GM23338 (cell line): ENCODE data around the gene TLE3. TPM values are rescaled to one million over a fixed set of nuclear protein-coding genes. Genes with fewer than 3 reads are reported as not detected.

Experiments
- ATAC-seq: fragments of 200-7000 bp; cut with Tn5 transposase; 3 replicates; pipeline ENCODE4 v1.9.1; 2020
- DNase-seq: peaks from one replicate; pipeline ENCODE4 v3.0.0-alpha.2; 2015; ENCODE audit warnings: low spot score
- H2AFZ ChIP-seq: fragments of 200-600 bp; sonication (generic); 2 replicates; pipeline ENCODE4 v1.8.0; 2016; ENCODE audit warnings: antibody characterized with exemption, mild to moderate bottlenecking, moderate library complexity
- H3F3A ChIP-seq: fragments of 200-600 bp; sonication (generic); replicated peaks from 2 replicates; pipeline ENCODE4 v1.8.0; 2017; ENCODE audit warnings: antibody characterized with exemption, mixed run types, low read depth
- H3K27ac ChIP-seq: fragments of 200-600 bp; sonication (generic); 2 replicates; pipeline ENCODE4 v1.6.1; 2016; ENCODE audit warnings: low read depth
- H3K27me3 ChIP-seq: fragments of 200-600 bp; sonication (generic); 2 replicates; pipeline ENCODE4 v1.8.0; 2016; ENCODE audit warnings: mild to moderate bottlenecking, mixed run types, moderate library complexity; ENCODE audit not compliant: insufficient read depth
- H3K36me3 ChIP-seq: fragments of 200-600 bp; sonication (generic); 2 replicates; pipeline ENCODE4 v1.8.0; 2016; ENCODE audit warnings: mild to moderate bottlenecking; ENCODE audit not compliant: insufficient read depth
- H3K4me1 ChIP-seq: fragments of 200-600 bp; sonication (generic); 2 replicates; pipeline ENCODE4 v1.8.0; 2016; ENCODE audit warnings: mild to moderate bottlenecking, moderate library complexity; ENCODE audit not compliant: insufficient read depth
- H3K4me2 ChIP-seq: fragments of 200-600 bp; sonication (generic); 2 replicates; pipeline ENCODE4 v1.7.1; 2017; ENCODE audit warnings: mixed run types
- H3K4me3 ChIP-seq: fragments of 200-600 bp; sonication (generic); 2 replicates; pipeline ENCODE4 v1.6.1; 2016; ENCODE audit warnings: mixed run types
- H3K79me2 ChIP-seq: fragments of 200-600 bp; sonication (generic); replicated peaks from 2 replicates; pipeline ENCODE4 v1.8.0; 2017; ENCODE audit warnings: mild to moderate bottlenecking; ENCODE audit not compliant: insufficient read depth
- H3K9me2 ChIP-seq: fragments of 200-600 bp; sonication (generic); 2 replicates; pipeline ENCODE4 v1.8.0; 2017; ENCODE audit not compliant: insufficient read depth
- H4K20me1 ChIP-seq: fragments of 200-600 bp; sonication (generic); replicated peaks from 2 replicates; pipeline ENCODE4 v1.8.0; 2017; ENCODE audit warnings: mild to moderate bottlenecking; ENCODE audit not compliant: insufficient read depth
- H3K27ac Mint-ChIP-seq: 2 replicates; pipeline ENCODE4 v1.8.0; 2020; ENCODE audit warnings: inconsistent platforms, mild to moderate bottlenecking, moderate library complexity, mixed read lengths
- H3K27me3 Mint-ChIP-seq: 3 replicates; pipeline ENCODE4 v1.8.0; 2022; ENCODE audit warnings: low read depth, mild to moderate bottlenecking, moderate library complexity, mixed read lengths, inconsistent platforms; ENCODE audit not compliant: insufficient read depth, poor library complexity
- H3K36me3 Mint-ChIP-seq: 3 replicates; pipeline ENCODE4 v1.8.0; 2021; ENCODE audit warnings: low read depth, mild to moderate bottlenecking, inconsistent platforms, moderate library complexity, mixed read lengths
- H3K4me1 Mint-ChIP-seq: 3 replicates; pipeline ENCODE4 v1.8.0; 2020; ENCODE audit warnings: mild to moderate bottlenecking, inconsistent platforms, mixed read lengths
- H3K4me3 Mint-ChIP-seq: 3 replicates; pipeline ENCODE4 v1.8.0; 2021; ENCODE audit warnings: moderate library complexity, mild to moderate bottlenecking, inconsistent platforms, mixed read lengths
- H3K9me3 Mint-ChIP-seq: 3 replicates; pipeline ENCODE4 v1.8.0; 2020; ENCODE audit warnings: moderate library complexity, mild to moderate bottlenecking, inconsistent platforms, mixed read lengths
- CREB1 ChIP-seq: fragments of 250-450 bp; sonication (Bioruptor Pico); IDR thresholded peaks from 2 replicates; pipeline ENCODE4 v1.5.0; 2020; ENCODE audit warnings: low read depth, mild to moderate bottlenecking, moderate library complexity
- EZH2 ChIP-seq: fragments of 200-600 bp; sonication (generic); IDR thresholded peaks from one replicate; pipeline ENCODE4 v1.8.0; 2017; ENCODE audit warnings: antibody characterized with exemption, mild to moderate bottlenecking, low read depth; ENCODE audit not compliant: unreplicated experiment
- NANOG ChIP-seq: IDR thresholded peaks from 2 replicates; pipeline ENCODE4 v1.6.1; 2016; ENCODE audit warnings: antibody characterized with exemption, borderline replicate concordance
- POLR2AphosphoS5 ChIP-seq: IDR thresholded peaks from 2 replicates; pipeline ENCODE4 v1.6.1; 2016; ENCODE audit warnings: antibody characterized with exemption, low read depth
- STAT1 ChIP-seq: IDR thresholded peaks from one replicate; pipeline ENCODE4 v1.6.1; 2016; ENCODE audit warnings: antibody characterized with exemption; ENCODE audit not compliant: unreplicated experiment
- ZNF114 ChIP-seq: fragments of 250-450 bp; sonication (Bioruptor Pico); IDR thresholded peaks from 2 replicates; pipeline ENCODE4 v1.5.0; 2020; ENCODE audit warnings: mild to moderate bottlenecking, moderate library complexity
- ZNF331 ChIP-seq: fragments of 250-450 bp; sonication (Bioruptor Pico); IDR thresholded peaks from 2 replicates; pipeline ENCODE4 v1.5.0; 2020; ENCODE audit warnings: low read depth, mild to moderate bottlenecking, moderate library complexity
- polyA plus RNA-seq: library from polyadenylated mRNA; unstranded; fragments of >200 nt; fragmentation: Nextera tagmentation; extraction: Ambion mirVana; gene quantifications from 2 replicates; pipeline ENCODE4 v1.2.1, GENCODE V29; 2016
- total RNA-seq: library from RNA; depleted of rRNA; stranded (reverse); fragments of >200 nt; shearing (Covaris generic); gene quantifications from 2 replicates; pipeline ENCODE4 v1.2.3, GENCODE V29; 2014
- TF ChIP-seq, protein P1 (sequence below), 2 experiments: fragments of 200-600 bp in 1 of 2; sonication (generic) in 1 of 2; conservative IDR thresholded peaks; 2 replicates each; pipeline versions ENCODE4 v1.5.1 to v1.6.1; 2016 to 2017; ENCODE audit warnings: antibody characterized with exemption in 2 of 2, low read depth in 2 of 2, mild to moderate bottlenecking in 2 of 2, moderate library complexity in 1 of 2
- TF ChIP-seq, protein P2 (sequence below): IDR thresholded peaks from one replicate; pipeline ENCODE4 v1.6.1; 2018; ENCODE audit warnings: antibody characterized with exemption; ENCODE audit not compliant: unreplicated experiment

TLE3 gene
- total and polyA plus RNA-seq, 2 experiments from 2014 or later, result 10.4 to 79.5 TPM

DNA sequence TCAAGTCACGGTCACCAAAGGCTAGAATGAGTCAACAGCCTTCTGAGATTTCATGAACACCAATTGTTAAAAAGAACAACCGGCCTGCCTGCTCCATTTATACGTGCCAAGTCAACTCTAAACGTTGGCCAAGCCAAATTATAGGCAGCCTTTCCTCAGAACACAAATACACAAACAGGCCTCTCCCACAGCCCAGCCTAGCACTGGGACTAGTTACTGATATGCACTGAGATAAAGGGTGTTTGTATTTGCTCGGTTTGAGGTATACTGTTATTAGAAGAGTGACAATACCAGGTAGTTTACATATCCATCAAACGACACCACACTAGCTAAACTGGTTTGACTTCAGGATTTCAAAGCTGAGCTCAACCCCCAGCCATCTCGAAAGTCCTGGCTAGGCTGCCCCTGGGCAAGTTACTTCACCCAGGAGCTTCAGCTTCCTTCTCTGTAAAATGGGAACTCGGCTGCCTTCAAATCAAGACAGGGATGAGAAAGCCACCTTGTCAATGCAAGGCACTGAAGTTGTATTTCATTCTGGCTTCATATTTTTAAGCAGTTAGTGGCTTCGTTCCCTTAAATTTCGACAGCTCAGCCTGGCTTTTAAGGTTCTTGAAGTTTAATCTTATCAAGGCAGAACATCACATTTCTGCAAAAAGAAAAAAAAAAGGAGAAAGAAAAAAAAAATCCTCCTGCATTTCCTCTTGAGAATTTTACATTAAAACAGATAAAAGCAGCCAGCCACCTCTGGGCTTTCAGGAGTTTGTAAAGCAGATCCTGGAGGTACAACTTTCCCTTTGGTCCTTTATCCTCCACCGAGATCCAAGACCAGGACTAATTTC lies 4.0 kb downstream of the TLE3 start:
- peak overlapping the region; percentile 67 for H3K4me3 Mint-ChIP-seq
- Histone ChIP-seq H3K4me3 (peak overlapping the region; percentile 85), H3K79me2 (peaks cover 62% of the 10 kb centered on the region), H3K4me2 (peak overlapping the region; percentile 92), H3F3A (peaks cover 7% of the 10 kb centered on the region; the same call in 1 of the 2 replicates), H3K27me3 (peaks cover 40% of the 10 kb centered on the region), H3K9me2 (no peaks in the 10 kb centered on the region), H4K20me1 (peaks cover 42% of the 10 kb centered on the region), H3K36me3 (no peaks in the 10 kb centered on the region; the same call in 1 of the 2 replicates), H3K4me1 (peaks cover 63% of the 10 kb centered on the region), H3K27ac (peak overlapping the region; percentile 33; the same call in 1 of the 2 replicates), H2AFZ (no peak overlapping the region)
- TF ChIP-seq, protein P1, sequence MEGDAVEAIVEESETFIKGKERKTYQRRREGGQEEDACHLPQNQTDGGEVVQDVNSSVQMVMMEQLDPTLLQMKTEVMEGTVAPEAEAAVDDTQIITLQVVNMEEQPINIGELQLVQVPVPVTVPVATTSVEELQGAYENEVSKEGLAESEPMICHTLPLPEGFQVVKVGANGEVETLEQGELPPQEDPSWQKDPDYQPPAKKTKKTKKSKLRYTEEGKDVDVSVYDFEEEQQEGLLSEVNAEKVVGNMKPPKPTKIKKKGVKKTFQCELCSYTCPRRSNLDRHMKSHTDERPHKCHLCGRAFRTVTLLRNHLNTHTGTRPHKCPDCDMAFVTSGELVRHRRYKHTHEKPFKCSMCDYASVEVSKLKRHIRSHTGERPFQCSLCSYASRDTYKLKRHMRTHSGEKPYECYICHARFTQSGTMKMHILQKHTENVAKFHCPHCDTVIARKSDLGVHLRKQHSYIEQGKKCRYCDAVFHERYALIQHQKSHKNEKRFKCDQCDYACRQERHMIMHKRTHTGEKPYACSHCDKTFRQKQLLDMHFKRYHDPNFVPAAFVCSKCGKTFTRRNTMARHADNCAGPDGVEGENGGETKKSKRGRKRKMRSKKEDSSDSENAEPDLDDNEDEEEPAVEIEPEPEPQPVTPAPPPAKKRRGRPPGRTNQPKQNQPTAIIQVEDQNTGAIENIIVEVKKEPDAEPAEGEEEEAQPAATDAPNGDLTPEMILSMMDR (conservative IDR thresholded peaks at IDR 0.05; ENCODE audit: low read depth in 2 of 2), result no peak
- TF ChIP-seq, protein P2, sequence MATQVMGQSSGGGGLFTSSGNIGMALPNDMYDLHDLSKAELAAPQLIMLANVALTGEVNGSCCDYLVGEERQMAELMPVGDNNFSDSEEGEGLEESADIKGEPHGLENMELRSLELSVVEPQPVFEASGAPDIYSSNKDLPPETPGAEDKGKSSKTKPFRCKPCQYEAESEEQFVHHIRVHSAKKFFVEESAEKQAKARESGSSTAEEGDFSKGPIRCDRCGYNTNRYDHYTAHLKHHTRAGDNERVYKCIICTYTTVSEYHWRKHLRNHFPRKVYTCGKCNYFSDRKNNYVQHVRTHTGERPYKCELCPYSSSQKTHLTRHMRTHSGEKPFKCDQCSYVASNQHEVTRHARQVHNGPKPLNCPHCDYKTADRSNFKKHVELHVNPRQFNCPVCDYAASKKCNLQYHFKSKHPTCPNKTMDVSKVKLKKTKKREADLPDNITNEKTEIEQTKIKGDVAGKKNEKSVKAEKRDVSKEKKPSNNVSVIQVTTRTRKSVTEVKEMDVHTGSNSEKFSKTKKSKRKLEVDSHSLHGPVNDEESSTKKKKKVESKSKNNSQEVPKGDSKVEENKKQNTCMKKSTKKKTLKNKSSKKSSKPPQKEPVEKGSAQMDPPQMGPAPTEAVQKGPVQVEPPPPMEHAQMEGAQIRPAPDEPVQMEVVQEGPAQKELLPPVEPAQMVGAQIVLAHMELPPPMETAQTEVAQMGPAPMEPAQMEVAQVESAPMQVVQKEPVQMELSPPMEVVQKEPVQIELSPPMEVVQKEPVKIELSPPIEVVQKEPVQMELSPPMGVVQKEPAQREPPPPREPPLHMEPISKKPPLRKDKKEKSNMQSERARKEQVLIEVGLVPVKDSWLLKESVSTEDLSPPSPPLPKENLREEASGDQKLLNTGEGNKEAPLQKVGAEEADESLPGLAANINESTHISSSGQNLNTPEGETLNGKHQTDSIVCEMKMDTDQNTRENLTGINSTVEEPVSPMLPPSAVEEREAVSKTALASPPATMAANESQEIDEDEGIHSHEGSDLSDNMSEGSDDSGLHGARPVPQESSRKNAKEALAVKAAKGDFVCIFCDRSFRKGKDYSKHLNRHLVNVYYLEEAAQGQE, result no peak
- TF ChIP-seq NANOG, result peak; percentile 62; the same call in 1 of the 2 replicates
- TF ChIP-seq STAT1, result no peak
- TF ChIP-seq EZH2, result no peak
- TF ChIP-seq CREB1 (CRISPR knock-in tag), result no peak; the same call in 1 of the 2 replicates
- TF ChIP-seq POLR2AphosphoS5, result peak; percentile 30; the same call in 1 of the 2 replicates
- no peak for TF ChIP-seq ZNF331 (CRISPR knock-in tag)
- no peak for TF ChIP-seq ZNF114 (CRISPR knock-in tag)
- peaks cover 53% of the 10 kb centered on the region for H3K36me3 Mint-ChIP-seq
- H3K4me1 Mint-ChIP-seq, result peaks cover 65% of the 10 kb centered on the region
- H3K27ac Mint-ChIP-seq, result 0 out of 2 replicates have a peak overlapping the region, but pooled peaks have one; percentile 28
- peaks cover 36% of the 10 kb centered on the region for H3K27me3 Mint-ChIP-seq
- DNase-seq, result peak; percentile 79
- peaks cover 3% of the 10 kb centered on the region; the same call in 1 of the 3 replicates for H3K9me3 Mint-ChIP-seq
- peak; percentile 17 for ATAC-seq
